Lower leg skin (tissue), 4 donors: Measurements from ENCODE around the gene NUDT17. TPM values are rescaled to one million over a fixed set of nuclear protein-coding genes. Genes with fewer than 3 reads are reported as not detected.
"Not testable (repeated sequence)": the region's sequence is repeated elsewhere in the genome, so short reads cannot be mapped to it uniquely, and the experiment has no call there.

Experiments used
- DNase-seq, 2 donors: peaks; one replicate each; pipeline ENCODE4 v3.0.0-alpha.2; 2019; ENCODE audit warnings: low spot score in 2 of 2
- H3K4me3 ChIP-seq: fragments of 200-600 bp; sonication (generic); 2 replicates; pipeline ENCODE4 v1.5.1; 2017; ENCODE audit warnings: mild to moderate bottlenecking, low read depth; ENCODE audit not compliant: poor library complexity, severe bottlenecking
- CTCF ChIP-seq, 3 donors: fragments of 450-650 bp; IDR thresholded peaks; one replicate each; pipeline ENCODE4 v1.5.1; 2016; ENCODE audit warnings: antibody characterized with exemption in 3 of 3, mild to moderate bottlenecking in 3 of 3, moderate library complexity in 2 of 3
- POLR2A ChIP-seq, 2 donors: fragments of 450-650 bp; IDR thresholded peaks; one replicate each; pipeline ENCODE4 v1.6.1; 2016 to 2017; ENCODE audit warnings: antibody characterized with exemption in 2 of 2, mild to moderate bottlenecking in 1 of 2, moderate library complexity in 1 of 2
- WGBS, 2 donors: methylation state at CpG; one replicate each; pipeline ENCODE4 v1.1.5; 2018; 5-methylcytosine and 5-hydroxymethylcytosine counted together
- intact Hi-C: fragments of 100-400 bp; cut with DNase I; formaldehyde crosslinking; loops from one replicate; pipeline ENCODE4 v1.15.0; 2023; ENCODE audit warnings: low total_unique reads
- total RNA-seq, 4 donors: library from RNA; depleted of rRNA; stranded (reverse); fragments of >200 nt; gene quantifications; one replicate each; pipeline ENCODE4 v1.1.0, GENCODE V29; 2016

The NUDT17 gene
- total RNA-seq, 4 donors from 2014 or later = 0.25 to 5.0 (median 2.5) TPM

DNA sequence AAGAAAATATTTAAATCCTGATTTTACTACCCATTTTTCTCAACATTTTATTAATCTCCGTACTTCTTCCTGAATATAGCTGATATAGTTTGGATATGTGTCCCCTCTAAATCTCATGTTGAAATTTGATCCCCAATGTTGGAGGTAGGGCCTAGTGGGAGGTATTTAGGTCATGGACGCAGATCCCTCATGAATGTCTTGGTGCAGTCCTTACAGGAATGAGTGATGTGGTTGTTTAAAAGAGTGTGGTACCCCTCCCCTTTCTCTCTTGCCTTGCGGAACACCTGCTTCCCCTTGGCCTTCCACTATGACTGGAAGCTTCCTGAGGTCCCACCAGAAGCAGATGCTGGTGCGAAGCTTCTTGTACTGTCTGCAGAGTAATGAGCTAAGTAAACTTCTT lies 39.0 kb upstream of the NUDT17 start:
- WGBS, 2 donors = 96 to 99% methylated on average over 4 of the region's 4 CpGs
- intact Hi-C loops = no loop called here
- no peak overlapping the region for H3K4me3 ChIP-seq
- DNase-seq = no peak
- TF ChIP-seq POLR2A (IDR thresholded peaks at IDR 0.05) (no peak), CTCF (IDR thresholded peaks at IDR 0.05) (no peak)

- no peak for TF ChIP-seq CTCF (IDR thresholded peaks at IDR 0.05)
- TF ChIP-seq POLR2A (IDR thresholded peaks at IDR 0.05) = no peak
- H3K4me3 ChIP-seq = no peak overlapping the region
- 95 to 98% methylated on average over 7 of the region's 7 CpGs for WGBS, 2 donors
- intact Hi-C loops = no loop called here
- no peak for DNase-seq
Observed at GRCh38 chr1:145806844-145807243, 38.6 kb upstream of the NUDT17 start.

DNA sequence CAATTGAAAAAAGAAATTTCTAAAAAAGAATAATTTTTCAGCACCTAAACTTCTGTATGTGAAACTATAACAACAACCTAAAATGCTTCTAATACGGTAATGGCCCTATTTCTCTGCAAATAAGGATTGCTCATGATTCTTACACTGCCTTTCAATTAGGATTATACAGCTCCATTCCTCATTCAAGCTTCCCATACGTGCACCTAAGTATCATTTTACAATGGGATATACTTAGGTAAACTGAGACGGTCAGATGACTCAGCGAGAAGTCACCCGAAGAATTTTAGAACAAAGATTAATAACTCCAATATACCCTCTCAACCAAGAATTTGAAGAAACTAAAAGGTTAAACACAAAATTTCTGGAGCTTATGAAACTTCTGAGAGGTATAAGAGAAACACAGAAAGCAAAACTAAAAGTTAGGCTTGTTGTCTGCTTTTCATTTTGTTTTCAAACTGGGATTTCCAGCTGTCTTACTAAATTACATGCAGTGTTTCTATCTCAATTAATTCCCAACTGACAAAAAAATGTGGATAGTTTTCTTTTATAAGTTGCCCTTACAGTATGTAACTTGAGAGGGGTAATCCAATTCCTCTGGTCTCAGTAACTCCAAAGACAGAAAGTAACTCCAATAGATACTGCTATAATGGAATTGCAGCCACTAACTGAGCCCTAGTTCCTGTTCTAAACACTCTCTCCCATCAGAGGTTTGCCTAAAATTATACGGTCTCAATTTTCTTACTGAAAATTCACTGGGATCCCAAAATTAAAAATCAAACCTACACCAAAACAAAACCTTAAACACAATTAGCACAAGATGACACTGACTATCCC lies 32.2 kb upstream of the NUDT17 start:
- intact Hi-C loops, H3K4me3 ChIP-seq, DNase-seq: not testable (repeated sequence)
- 39 to 67% methylated on average over 6 of the region's 6 CpGs for WGBS, 2 donors

GRCh38 chr1:145818095-145818494 lies 27.3 kb upstream of the NUDT17 start:
- intact Hi-C loops, DNase-seq, H3K4me3 ChIP-seq: not testable (repeated sequence)
- 47 to 69% methylated on average over 2 of the region's 6 CpGs for WGBS, 2 donors

GRCh38 chr1:145822779-145823331 lies 22.6 kb upstream of the NUDT17 start:
- intact Hi-C loops, DNase-seq, H3K4me3 ChIP-seq: not testable (repeated sequence)
- WGBS, 2 donors = no CpG with 5 or more reads among the region's 16 CpGs

DNA sequence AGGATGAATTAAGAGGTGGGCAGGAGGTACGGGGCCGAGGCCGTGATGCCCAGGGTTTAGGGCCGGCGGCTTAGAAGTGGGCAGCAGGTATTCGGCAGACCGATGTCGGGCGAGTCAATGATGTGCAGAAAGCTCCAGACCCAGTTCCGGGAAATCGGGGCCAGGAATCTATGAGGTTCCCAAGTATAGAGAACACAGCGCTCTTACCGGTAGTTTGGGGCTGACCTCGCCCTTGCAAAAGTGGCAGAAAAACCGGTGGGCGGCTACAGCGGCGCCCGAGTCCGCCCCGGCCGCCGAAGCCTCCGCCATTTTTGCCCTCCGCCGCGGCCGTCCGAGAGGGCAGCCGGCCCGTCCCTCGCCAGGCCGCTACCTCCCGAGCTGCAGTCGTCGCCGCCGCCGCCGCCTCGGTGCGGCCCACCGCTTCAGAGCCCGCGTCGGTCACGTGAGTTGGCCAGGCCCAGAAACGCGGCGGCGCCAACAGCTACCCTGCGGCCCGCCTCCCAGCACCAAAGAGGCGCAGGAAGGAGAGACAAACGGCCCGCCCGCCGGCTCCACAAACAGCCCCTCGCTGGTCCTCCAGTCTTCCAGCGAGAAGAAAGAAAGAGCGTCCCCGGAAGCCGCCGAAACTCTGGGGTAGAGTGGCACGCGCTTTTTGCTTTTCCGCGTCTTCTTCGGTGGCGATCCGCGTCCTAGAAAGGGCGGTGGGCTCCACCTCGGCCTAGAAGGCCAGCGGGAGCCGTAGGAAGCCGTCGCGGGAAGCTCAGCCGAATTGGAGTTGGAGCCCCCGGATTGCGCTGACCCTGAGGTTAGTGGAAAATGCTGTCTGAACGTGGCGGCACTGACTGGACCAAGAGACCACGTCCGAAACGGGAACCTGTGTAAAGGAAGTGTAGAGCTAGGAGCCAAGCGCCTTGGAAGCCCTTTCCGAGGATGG lies 21.6 kb upstream of the NUDT17 start, which contains the start of the genes POLR3C and RNF115:
Gene POLR3C, plus strand, starts transcription at position 636 of the 934 bp plus-strand sequence. CDS start 1,577 bp downstream, outside the sequence.
Gene RNF115, minus strand, starts transcription at position 531 of the 934 bp plus-strand sequence. Its CDS starts 222 bp downstream, at position 309.
- WGBS, 2 donors = 0% methylated on average over 65 to 87 of the region's 89 CpGs
- TF ChIP-seq POLR2A (IDR thresholded peaks at IDR 0.05) (peak in 1 of 2 donors; percentile 54), CTCF (IDR thresholded peaks at IDR 0.05) (no peak)
- peak; percentile 88 to 98 for DNase-seq
- H3K4me3 ChIP-seq = peak within 1 kb of the TSS; percentile 73
- intact Hi-C loops = no loop called here

DNA sequence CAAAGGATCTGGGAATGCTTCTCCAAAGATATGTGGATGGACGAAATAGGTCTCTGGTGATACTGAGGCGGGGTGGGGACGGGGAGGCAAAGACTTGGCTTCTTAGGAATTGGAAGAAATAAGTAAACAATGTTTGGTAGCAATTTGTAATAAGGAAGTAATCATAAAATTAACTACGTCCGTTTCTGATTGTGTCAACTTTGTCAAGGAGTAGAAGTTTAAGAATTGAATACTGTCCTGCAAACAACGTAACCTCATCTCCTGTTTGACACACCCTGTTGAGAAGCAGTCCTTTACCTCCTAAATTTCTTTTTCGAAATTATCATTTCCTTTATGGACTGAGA lies 21.0 kb upstream of the NUDT17 start:
- DNase-seq = no peak
- no peak for TF ChIP-seq CTCF (IDR thresholded peaks at IDR 0.05)
- no peak for TF ChIP-seq POLR2A (IDR thresholded peaks at IDR 0.05)
- peak overlapping the region; percentile 73 for H3K4me3 ChIP-seq
- intact Hi-C loops = no loop called here
- WGBS, 2 donors = 0% methylated on average over 7 of the region's 7 CpGs
